HG03039 (cell line): Measurements from ENCODE around the gene RALGAPB.

ENCODE experiments used
- ATAC-seq: cut with Tn5 transposase; IDR thresholded peaks from one replicate; pipeline ENCODE4 v1.9.1; 2021; ENCODE audit warnings: mild to moderate bottlenecking, moderate library complexity; ENCODE audit not compliant: unreplicated experiment

Gene RALGAPB

DNA sequence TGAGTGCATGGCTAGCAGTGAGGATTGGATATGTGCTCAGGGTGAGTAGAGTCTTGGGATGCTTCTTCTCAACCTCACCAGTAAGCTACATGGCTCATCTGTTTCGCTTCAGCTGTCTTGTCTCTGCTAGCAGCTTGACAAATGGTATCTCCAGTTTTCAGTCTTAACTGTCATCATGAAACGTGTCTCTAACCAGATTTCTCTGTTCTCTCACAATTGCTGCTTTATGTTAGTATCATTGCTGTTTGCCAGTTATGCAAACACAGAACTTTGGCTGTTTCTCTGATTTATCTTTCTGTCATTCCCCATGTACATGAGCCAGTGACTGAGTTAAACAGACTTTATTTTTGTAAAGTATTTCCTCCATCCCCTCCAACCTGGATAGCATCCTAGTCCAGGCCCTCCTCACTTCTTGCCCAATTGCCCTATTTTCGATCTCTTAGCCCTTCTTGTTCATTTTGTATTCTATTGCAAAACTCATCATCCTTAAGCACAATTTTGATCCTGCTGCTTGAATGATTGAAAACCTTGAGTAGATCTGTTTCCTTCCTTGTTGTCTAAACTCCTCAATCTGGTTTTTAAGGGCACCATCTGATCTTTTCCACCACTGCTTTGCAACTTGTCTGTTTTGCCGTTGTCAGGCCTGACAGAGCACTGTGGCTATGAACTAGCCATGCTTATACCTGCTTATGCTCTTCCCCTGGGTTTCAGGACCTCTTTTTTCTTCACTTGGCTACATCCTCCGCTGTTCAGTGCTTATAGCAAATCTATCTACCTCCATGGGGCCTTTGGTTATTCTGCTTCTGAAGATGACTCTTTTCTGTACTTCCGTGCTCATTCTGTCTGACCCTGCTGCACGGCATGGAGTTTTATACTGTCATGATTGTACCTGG is 70.6 kb downstream of the RALGAPB start:
- no peak for ATAC-seq

DNA sequence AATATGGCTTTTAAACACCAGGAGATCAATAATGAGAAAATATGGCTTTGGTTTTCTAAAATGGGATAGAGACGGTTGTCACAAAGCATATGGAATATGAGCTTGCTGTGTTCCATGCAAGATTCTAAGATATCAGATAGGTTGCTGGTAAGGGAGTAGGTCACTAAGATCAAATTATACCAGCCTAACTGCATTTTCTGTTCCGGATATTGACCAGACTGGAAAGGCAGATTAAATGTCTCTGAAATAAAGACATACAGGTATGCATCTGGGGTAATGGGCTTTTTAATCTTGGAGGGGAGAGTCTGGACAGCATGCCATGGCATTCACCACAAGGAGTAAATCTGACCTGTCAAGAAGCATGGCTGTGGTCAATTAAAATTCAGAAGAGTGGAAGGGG is 73.1 kb downstream of the RALGAPB start:
- ATAC-seq: no peak

- no peak for ATAC-seq
Measured at GRCh38 chr20:38547288-38548085, 74.8 kb downstream of the RALGAPB start.

DNA sequence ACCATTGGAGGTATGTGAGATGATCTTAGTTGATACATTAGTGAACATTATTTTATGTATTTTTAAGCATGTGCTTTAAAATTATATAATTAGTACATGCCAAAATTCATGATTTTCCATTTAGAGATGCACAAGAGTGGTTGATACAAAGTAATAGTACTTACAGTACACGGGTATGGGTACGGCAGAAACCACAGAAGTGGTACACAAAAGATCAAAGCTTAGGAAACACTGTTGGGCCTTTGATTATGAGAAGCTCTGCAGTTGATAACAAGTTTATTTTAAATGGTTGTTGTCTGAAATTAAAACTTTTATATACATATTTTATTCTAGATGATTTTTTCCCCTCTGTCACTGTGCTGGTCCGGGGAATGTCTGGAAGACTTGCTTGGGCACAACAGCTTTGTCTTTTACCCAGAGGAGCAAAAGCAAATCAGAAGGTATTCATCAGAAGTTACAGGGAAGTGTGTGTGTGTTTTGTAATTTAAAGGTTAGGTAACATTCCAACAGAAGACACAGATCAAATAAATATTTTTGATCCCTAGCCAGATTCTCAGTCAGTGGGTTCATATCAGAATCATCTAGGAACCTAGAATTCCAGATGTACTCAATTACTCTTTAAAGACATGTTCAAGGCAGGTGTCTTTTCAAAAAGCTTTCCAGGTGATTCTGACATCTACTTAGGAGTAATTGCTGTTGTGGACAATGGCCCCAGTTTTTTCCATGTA is 75.9 kb downstream of the RALGAPB start:
- ATAC-seq: no peak

GRCh38 chr20:38550274-38550673 is 77.6 kb downstream of the RALGAPB start:
- no peak for ATAC-seq

DNA sequence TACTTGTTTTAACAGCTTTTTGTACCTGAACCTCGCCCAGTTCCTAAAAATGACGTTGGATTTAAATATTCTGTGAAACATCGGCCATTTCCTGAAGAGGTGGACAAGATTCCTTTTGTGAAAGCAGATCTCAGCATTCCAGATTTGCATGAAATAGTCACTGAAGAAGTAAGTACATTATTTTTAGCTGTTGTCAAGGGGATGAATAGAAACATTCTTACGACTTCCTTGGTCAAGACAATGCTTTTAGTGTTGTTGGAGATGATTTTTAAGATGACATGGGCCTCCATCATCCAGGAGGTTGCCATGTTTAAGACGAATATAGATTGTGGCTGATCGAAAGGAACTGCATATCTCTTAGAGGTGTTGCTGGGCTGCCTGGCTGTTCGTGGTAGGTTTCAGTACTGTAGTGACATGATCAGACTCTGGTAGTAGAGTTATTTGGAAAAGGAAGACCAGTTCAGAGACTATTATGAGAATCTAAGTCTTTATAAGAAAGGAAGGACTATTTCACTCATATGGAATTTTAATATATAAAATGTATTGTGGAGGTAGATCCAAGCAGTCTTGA is 78.5 kb downstream of the RALGAPB start:
- no peak for ATAC-seq

DNA sequence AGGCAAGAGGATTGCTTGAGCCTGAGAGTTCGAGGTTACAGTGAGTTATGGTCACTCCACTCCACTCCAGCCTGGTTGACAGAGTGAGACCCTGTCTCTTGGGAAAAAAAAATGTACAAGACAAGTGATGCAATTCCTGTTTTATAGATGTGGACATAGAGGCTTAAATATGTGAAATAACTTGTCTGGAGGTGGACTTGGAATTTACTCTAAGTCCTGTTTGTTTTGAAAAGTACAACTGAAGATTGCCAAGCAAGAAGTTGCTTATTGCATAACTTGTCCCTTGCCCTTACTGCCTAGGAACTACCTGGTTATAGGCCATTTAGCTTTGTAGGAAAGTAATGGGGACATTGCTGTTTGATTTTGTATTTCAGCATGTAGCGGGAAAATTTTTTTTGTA is 82.3 kb downstream of the RALGAPB start:
- no peak for ATAC-seq

DNA sequence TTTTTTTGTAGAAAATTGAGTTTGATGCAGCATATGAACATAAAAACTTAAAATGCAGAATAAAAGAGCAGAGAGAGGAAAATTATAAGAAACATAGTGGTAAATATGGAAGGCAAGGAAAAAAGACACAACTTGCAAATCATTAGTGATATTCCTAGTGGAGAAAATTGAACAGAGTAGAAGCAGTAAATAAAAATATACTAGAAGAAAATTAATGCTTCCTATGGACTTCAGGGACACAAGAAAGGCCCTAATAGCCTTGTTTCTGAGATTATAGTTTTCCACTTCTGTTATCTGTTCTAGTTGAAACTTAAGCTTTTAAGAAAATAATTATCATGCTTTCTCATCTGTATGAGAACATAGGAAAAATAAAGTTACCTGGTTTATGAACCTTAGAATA is 82.8 kb downstream of the RALGAPB start:
- no peak for ATAC-seq

DNA sequence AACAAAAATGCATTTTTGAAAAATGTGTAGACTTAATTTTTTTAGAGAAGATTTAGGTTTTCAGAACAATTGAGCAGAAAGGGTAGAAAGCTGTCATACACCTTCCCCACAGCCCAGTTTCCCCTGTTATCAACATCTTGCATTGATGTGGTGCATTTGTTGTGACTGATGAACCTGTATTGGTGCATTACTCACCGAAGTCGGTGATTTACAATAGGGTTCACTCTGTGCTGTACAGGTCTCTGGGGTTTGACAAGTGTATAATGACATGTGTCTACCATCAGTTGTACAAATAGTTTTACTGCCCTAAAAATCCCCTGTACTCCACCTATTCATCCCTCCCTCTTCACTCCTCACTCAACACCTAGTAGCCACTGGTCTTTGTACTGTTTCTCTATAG is 84.5 kb downstream of the RALGAPB start:
- no peak for ATAC-seq

- no peak for ATAC-seq
Measured at GRCh38 chr20:38558596-38559360, 86.1 kb downstream of the RALGAPB start.

- ATAC-seq: no peak
Measured at GRCh38 chr20:38559764-38560163, 87.1 kb downstream of the RALGAPB start.

DNA sequence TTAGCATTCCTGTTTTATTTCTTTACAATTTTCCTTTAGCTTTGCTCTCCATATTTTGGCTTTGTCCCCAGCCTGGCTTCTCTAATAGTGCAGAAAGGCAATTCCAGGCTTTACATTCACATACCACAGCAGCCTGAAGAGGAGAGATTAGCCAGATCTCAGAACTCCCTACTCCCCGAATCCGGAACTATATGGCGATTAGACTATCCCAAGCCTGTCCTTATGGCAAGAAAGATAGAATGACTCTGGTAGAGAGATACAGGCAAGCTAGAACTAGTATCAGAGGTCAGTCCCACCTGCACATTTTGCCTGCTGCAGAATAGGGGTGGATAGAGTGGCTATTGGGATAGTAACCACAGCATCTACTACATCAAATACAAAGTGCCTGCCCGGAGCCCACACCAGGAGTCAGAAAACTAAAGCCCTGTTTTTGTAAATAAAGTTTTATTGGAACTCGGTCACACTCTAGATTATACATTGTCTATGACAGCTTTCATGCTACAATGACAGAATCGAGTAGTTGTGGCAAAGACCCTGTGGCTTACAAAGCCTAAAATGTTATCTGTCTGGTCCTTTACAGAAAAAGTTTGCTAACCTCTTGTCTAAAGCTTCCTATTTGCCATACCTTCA is 91.3 kb downstream of the RALGAPB start:
- ATAC-seq: no peak

GRCh38 chr20:38564680-38565079 is 92.0 kb downstream of the RALGAPB start:
- ATAC-seq: no peak

DNA sequence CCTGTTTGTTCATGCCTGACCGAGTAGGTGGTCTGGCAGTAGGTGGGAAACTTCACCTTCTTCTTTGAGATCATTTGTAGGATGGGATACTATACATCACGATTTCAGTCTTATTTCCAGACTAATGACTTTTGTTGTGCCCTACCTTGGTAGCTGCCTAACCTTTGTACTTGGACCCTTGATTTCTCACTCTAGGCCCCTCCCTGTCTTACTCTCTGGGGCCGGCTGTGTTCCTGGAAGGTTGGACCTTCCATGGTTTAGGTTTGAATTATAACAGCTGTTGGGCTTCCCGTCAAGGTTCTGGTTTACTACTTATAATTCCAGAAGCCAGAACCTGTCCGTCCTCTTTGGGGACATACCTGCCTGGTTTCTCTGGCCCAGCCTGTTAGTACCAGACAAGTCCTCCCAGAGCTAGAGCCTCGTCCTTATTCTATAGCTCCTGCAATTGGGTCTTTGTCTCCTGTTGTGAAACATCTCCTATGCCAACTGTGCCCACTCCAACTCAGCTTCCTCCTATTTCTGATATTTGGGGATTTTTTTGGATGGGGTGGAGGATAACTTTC is 93.5 kb downstream of the RALGAPB start:
- ATAC-seq: no peak

- no peak for ATAC-seq
Measured at GRCh38 chr20:38569747-38570525, 97.3 kb downstream of the RALGAPB start.

DNA sequence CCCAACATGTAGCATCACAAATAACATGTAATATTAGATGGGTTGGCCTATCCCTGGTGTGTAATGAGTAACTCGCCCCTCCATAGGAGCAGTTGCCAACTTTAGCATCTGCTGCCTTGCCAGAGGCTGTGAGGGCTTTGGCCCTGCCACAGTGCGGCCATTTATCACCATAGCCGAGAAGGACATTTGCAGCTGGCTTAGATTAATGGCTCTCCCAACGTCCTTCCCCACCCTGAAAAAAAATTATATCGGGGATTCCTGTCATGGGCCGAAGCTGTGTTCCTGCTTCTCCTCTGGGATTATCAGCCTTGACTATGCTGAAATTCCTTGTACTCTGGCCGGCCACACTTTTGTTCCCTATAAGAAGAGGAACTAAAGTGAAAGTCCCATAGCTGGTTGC is 100.8 kb downstream of the RALGAPB start:
- ATAC-seq: no peak

GRCh38 chr20:38579219-38579910 is 106.7 kb downstream of the RALGAPB start:
- no peak for ATAC-seq

DNA sequence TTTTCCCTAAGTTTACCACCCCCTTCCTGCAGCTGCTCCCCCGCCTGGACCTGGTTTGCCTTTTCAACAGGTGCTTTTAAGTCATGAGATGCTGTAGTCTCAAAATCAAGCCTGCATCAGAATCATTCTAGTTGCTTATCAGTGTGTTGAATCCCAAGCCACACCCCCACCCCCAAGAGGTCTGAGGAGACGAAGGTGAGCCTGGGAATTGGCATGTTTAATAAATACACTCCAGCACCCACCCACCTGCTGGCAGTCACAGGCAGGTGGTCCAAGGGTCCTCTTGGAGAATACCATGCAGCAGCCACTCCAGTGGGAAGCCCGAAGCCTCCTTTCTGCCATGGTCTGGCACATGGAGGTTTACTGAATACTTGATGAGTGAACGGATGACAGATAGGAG is 107.3 kb downstream of the RALGAPB start:
- no peak for ATAC-seq
